ENCODE results near the gene TNIK. TPM values are rescaled to one million over a fixed set of nuclear protein-coding genes. Genes with fewer than 3 reads are reported as not detected.

The TNIK gene
- total and polyA plus RNA-seq, 2 of the 4 experiments (the other 2 are of a cell fraction): 3.4 to 6.3 TPM

DNA sequence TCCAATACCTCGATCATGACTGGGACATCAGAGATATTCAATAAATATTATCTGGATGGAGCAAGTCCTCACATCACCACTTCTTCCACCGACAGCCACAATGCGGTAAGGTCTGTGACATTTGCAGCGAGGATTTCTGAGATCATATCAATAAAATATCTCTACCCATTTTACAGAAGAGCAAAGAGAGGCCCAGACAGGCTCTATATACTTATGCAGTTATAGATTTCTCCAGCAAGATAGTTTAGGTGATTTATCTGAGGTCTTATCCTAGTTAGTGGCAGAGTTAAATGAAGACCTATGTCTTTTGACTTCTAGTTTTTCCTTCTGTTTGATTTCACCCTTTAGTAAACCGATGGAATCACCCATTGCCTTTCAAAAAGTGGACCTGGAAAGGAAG, 81.6 kb downstream of the TNIK start:
- no peak overlapping the region for H4K91ac ChIP-seq (ENCODE audit: insufficient read depth, low read depth, low read length)
- H3K4me1 ChIP-seq (ENCODE audit: control insufficient read depth, insufficient read depth, low read length): peaks cover 18% of the 10 kb centered on the region
- DNase-seq (no peak), ATAC-seq (ENCODE audit: low read depth) (no peak)
- in situ Hi-C loops (cut with MboI; ENCODE audit: low sequenced_read_pairs): no loop called here
- 0 out of 2 replicates have a peak overlapping the region, but pooled peaks have one; percentile 39 for H4K5ac ChIP-seq (ENCODE audit: low read depth, low read length)
- no peak overlapping the region for H2BK5ac ChIP-seq (ENCODE audit: low read depth, low read length, poor library complexity, severe bottlenecking)
- H2BK20ac ChIP-seq (ENCODE audit: low read depth, low read length): no peak overlapping the region
- peaks cover 3% of the 10 kb centered on the region; the same call in 1 of the 2 replicates for H3K9me3 ChIP-seq (ENCODE audit: control insufficient read depth, insufficient read depth, low read length)
- no peaks in the 10 kb centered on the region for H3K36me3 ChIP-seq (ENCODE audit: control insufficient read depth, insufficient read depth, low read length)
- no peak overlapping the region for H4K8ac ChIP-seq (ENCODE audit: low read depth in 2 of 2, low read length in 2 of 2)
- no peaks in the 10 kb centered on the region for H3K27me3 ChIP-seq (ENCODE audit: control insufficient read depth, insufficient read depth, low read length)
- BruUV-seq (replicated peaks): no TSS peak
- no peak overlapping the region for H3K4ac ChIP-seq (ENCODE audit: low read depth, low read length)
- H4K20me1 ChIP-seq (ENCODE audit: insufficient read depth, low read length): no peaks in the 10 kb centered on the region
- no peak overlapping the region for H3K23ac ChIP-seq (ENCODE audit: low read depth, low read length)
- no peak overlapping the region for H3K18ac ChIP-seq (ENCODE audit: low read depth, low read length)
- WGBS, 2 experiments (ENCODE audit: extremely low coverage in 2 of 2, insufficient read length in 1 of 2): no CpG with 5 or more reads among the region's 5 CpGs
- ChIA-PET CTCF (interaction anchor here (0.7 kb wide), 1 partner anchor 172 kb away, joined by 3 read pairs; no protein-coding TSS in a partner anchor), POLR2A (ENCODE audit: unreplicated experiment) (no interaction called here)
- no peaks in the 10 kb centered on the region for H3K79me1 ChIP-seq (ENCODE audit: low read depth in 1 of 2, low read length in 2 of 2)
- H2AK9ac ChIP-seq (replicated peaks; ENCODE audit: low read depth, low read length, poor library complexity): no peak overlapping the region
- H2AFZ ChIP-seq (replicated peaks; ENCODE audit: low read length, poor library complexity): no peak overlapping the region
- no peak overlapping the region for H3K14ac ChIP-seq (replicated peaks; ENCODE audit: low read depth, low read length)
- intact Hi-C loops (cut with micrococcal nuclease): no loop called here
- no peak overlapping the region for H2AK5ac ChIP-seq (ENCODE audit: low read depth, low read length)
- no peak overlapping the region for H3K56ac ChIP-seq (ENCODE audit: extremely low read depth, insufficient read depth, low read length)
- no peaks in the 10 kb centered on the region; the same call in none of the 2 replicates for H3K9me1 ChIP-seq (ENCODE audit: insufficient read depth, low read length)
- no peak overlapping the region for H3K27ac ChIP-seq (ENCODE audit: insufficient read depth, low read length)
- no peak overlapping the region for H3K4me3 ChIP-seq (ENCODE audit: insufficient read depth, low read depth, low read length)
- no peak overlapping the region for H3K9ac ChIP-seq (ENCODE audit: low read depth, low read length)
- H3K4me2 ChIP-seq (ENCODE audit: low read depth, low read length): no peak overlapping the region
- H2BK15ac ChIP-seq (ENCODE audit: low read depth, low read length): no peak overlapping the region
- H2BK120ac ChIP-seq (ENCODE audit: low read depth, low read length): no peak overlapping the region
- dilution Hi-C loops (cut with HindIII; ENCODE audit: low sequenced_read_pairs, unreplicated experiment): no loop called here
- TF ChIP-seq, protein P1, sequence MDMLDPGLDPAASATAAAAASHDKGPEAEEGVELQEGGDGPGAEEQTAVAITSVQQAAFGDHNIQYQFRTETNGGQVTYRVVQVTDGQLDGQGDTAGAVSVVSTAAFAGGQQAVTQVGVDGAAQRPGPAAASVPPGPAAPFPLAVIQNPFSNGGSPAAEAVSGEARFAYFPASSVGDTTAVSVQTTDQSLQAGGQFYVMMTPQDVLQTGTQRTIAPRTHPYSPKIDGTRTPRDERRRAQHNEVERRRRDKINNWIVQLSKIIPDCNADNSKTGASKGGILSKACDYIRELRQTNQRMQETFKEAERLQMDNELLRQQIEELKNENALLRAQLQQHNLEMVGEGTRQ (IDR thresholded peaks at IDR 0.05; ENCODE audit: low read depth, low read length): no peak
- no peak for TF ChIP-seq CEBPB (IDR thresholded peaks at IDR 0.05; ENCODE audit: low read depth, low read length)
- no peak for TF ChIP-seq RCOR1 (IDR thresholded peaks at IDR 0.05; ENCODE audit: insufficient replicate concordance, low read length)
- TF ChIP-seq FOS (IDR thresholded peaks at IDR 0.05; ENCODE audit: low read depth, low read length): no peak
- TF ChIP-seq RAD21 (IDR thresholded peaks at IDR 0.05; ENCODE audit: low read length): no peak
- TF ChIP-seq CHD1 (IDR thresholded peaks at IDR 0.05; ENCODE audit: low read depth, low read length): no peak
- TF ChIP-seq SMC3 (IDR thresholded peaks at IDR 0.05; ENCODE audit: low read depth, low read length): no peak
- no peak for TF ChIP-seq NFE2L2 (IDR thresholded peaks at IDR 0.05; ENCODE audit: low read depth, low read length)
- TF ChIP-seq, protein P2, sequence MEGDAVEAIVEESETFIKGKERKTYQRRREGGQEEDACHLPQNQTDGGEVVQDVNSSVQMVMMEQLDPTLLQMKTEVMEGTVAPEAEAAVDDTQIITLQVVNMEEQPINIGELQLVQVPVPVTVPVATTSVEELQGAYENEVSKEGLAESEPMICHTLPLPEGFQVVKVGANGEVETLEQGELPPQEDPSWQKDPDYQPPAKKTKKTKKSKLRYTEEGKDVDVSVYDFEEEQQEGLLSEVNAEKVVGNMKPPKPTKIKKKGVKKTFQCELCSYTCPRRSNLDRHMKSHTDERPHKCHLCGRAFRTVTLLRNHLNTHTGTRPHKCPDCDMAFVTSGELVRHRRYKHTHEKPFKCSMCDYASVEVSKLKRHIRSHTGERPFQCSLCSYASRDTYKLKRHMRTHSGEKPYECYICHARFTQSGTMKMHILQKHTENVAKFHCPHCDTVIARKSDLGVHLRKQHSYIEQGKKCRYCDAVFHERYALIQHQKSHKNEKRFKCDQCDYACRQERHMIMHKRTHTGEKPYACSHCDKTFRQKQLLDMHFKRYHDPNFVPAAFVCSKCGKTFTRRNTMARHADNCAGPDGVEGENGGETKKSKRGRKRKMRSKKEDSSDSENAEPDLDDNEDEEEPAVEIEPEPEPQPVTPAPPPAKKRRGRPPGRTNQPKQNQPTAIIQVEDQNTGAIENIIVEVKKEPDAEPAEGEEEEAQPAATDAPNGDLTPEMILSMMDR (conservative IDR thresholded peaks at IDR 0.05; ENCODE audit: low read depth, low read length): no peak
- TF ChIP-seq RFX5 (IDR thresholded peaks at IDR 0.05; ENCODE audit: low read depth, low read length): no peak

Measured in IMR-90 (cell line).